HUES48 (cell line): ENCODE data around the gene TTC39C.

ENCODE experiments used
- H3K27ac ChIP-seq: one replicate; pipeline ENCODE4 v1.7.0; 2013; ENCODE audit warnings: low read depth, low read length, inconsistent platforms
- H3K27me3 ChIP-seq: 2 replicates; pipeline ENCODE4 v1.6.1; 2013; ENCODE audit warnings: mild to moderate bottlenecking, low read length; ENCODE audit not compliant: control insufficient read depth, insufficient read depth
- H3K36me3 ChIP-seq: 2 replicates; pipeline ENCODE4 v1.6.1; 2013; ENCODE audit warnings: low read length; ENCODE audit not compliant: control insufficient read depth, insufficient read depth
- H3K4me1 ChIP-seq: 2 replicates; pipeline ENCODE4 v1.6.1; 2013; ENCODE audit warnings: mild to moderate bottlenecking, low read length; ENCODE audit not compliant: control insufficient read depth, insufficient read depth
- H3K4me3 ChIP-seq: 2 replicates; pipeline ENCODE4 v1.5.1; 2013; ENCODE audit warnings: mild to moderate bottlenecking, low read depth, low read length
- H3K9ac ChIP-seq: 2 replicates; pipeline ENCODE4 v1.6.1; 2013; ENCODE audit warnings: mild to moderate bottlenecking, low read depth, low read length, moderate library complexity
- H3K9me3 ChIP-seq: 2 replicates; pipeline ENCODE4 v1.6.1; 2013; ENCODE audit warnings: low read length; ENCODE audit not compliant: control insufficient read depth, insufficient read depth

Gene TTC39C

DNA sequence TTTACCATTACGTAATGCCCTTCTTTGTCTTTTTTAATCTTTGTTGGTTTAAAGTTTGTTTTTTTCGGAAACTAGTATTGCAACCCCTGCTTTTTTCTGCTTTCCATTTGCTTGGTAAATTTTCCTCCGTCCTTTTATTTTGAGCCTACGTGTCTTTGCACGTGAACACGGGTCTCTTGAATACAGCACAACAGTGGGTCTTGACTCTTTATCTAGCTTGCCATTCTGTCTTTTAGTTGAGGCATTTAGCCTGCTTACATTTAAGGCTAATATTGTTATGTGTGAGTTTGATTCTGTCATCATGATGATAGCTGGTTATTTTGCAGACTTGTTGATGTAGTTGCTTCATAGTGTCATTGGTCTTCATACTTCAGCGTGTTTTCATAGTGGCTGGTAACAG lies 37.5 kb upstream of the TTC39C start:
- Histone ChIP-seq H3K36me3 (no peaks in the 10 kb centered on the region), H3K27me3 (no peaks in the 10 kb centered on the region), H3K27ac (no peak overlapping the region), H3K9ac (no peak overlapping the region), H3K9me3 (no peaks in the 10 kb centered on the region), H3K4me3 (no peak overlapping the region), H3K4me1 (peaks cover 9% of the 10 kb centered on the region)

DNA sequence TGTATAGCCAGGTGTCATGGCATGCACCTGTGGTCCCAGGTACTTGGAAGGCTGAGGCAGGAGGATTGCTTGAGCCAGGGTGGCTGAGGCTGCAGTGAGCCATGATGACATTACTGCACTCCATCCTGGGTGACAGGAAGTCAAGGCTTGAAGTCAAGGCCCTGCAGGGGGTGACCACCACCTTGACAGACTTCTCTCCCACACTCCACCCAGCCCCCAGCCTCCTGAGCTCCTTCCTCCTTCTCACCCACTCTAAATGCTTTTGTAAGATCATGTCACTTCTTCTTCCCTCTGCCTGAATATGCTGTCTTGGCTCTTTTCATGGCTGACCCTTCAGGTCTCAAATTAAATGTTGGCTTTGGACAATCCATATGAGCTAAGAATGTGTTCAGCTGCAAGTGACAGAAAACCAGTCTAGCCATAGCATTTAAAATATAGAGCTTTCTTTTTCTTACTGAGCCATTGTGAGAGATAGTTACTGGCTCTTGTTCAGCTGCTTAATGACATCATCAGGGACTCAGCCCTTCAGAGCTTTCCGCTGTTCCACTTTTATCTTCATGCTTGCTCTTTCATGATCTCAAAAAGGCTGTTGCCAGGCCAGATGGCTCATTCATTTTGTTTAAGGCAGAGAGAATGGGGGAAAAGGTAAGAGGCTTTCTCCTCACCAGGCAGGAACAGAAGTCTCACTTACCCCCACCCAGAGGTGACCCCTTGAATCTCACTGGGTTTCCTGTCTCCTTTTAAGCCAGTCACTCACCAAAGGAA lies 36.7 kb upstream of the TTC39C start:
- no peak overlapping the region for H3K27ac ChIP-seq
- H3K27me3 ChIP-seq: no peaks in the 10 kb centered on the region
- H3K9me3 ChIP-seq: no peaks in the 10 kb centered on the region
- no peaks in the 10 kb centered on the region for H3K36me3 ChIP-seq
- H3K9ac ChIP-seq: no peak overlapping the region
- peaks cover 16% of the 10 kb centered on the region for H3K4me1 ChIP-seq
- no peak overlapping the region for H3K4me3 ChIP-seq

DNA sequence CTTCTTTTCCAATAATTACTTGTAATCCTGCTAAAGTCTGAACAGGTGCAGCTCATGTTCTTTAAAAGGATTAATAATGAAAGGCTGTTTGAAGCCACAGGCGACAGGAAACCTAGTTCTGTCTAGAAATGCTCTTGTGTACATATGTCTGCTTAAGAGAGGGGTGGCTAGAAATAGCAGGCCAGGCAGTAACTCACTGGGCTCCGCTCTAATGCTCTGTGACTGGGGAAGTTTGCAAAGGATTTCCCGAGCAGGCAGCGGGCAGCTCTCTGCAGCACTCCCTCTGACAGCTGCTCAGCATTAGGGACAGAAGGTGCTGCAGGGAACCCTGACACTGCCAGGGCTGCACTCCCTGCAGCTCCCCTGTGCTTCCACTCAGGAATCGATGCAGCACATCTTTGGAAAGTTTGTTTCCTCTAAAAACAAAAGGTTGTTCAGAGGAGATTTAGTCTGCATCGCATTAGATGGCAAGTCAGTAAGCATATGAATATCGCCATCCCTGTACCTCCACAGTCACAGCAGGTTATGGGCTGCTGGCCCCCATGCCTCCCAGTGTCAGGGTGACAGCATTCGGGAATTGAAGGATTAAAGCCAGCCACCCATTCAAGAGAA lies 33.1 kb upstream of the TTC39C start:
- H3K27me3 ChIP-seq: no peaks in the 10 kb centered on the region
- H3K36me3 ChIP-seq: no peaks in the 10 kb centered on the region
- no peak overlapping the region for H3K27ac ChIP-seq
- H3K9ac ChIP-seq: no peak overlapping the region
- peaks cover 17% of the 10 kb centered on the region for H3K4me1 ChIP-seq
- H3K9me3 ChIP-seq: no peaks in the 10 kb centered on the region
- H3K4me3 ChIP-seq: no peak overlapping the region

DNA sequence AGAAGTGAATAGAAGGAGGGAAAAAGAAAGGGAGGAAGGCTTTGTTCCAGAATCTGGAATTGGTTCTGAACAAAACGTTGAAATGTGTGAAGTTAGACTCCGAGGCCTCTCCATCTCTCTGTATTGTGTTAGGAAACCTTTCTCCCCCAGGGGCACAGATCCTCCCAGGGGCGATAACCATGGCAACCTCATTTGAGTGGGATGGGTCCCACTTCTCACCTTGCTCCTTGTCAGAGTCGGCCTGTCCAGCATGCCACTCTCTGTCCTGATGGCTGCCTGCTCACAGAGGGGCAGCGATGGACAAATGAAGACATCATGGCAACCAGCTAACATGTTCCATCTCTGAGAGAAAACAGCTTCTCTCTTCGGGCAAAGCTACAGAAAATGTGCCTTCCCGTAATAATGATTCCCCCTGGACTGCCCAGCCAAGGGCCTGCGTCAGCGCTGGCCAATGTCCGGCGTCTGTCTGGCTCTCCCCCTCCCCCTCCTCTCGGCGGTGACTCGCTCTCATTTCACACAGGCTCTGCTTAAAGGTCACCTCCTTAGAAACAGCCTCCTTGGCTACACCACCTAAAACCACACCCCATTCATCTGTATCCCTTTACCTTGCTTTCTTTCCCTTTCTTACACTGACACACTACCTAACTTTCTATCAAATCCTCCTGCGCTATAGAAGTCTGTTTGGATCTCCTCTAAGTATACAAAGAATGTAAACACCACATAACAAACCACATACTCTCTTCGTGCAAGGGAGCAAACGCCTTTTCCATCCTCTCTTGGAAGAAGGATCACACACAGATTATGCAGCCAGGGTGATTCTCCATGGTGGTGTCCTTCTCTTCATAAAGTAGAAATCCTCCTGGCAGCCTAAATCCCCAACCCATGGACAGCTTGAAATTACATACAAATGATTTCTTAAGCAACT lies 32.1 kb upstream of the TTC39C start:
- no peak overlapping the region for H3K27ac ChIP-seq
- H3K4me3 ChIP-seq: no peak overlapping the region
- H3K9me3 ChIP-seq: no peaks in the 10 kb centered on the region
- H3K36me3 ChIP-seq: no peaks in the 10 kb centered on the region
- H3K27me3 ChIP-seq: no peaks in the 10 kb centered on the region
- H3K9ac ChIP-seq: no peak overlapping the region
- peaks cover 17% of the 10 kb centered on the region for H3K4me1 ChIP-seq

DNA sequence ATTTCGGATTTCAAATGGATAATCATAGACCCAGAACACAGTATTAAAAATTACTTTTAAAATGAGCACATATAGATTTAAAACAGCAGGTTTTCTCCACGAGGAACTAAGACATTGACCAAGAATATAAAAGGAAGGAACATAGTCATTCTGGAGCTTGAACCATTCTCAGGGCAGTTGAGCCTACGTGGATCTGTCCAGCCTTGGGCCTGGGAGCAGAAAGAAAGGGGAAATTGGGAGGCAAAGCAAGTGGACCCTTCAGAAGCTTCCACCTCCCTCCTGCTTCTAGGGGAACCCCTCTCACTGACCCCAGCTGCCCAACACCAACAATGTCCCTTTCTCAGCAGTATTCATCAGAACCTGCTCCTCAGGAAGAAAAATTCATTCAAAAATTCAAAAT lies 31.4 kb upstream of the TTC39C start:
- Histone ChIP-seq H3K4me1 (peaks cover 17% of the 10 kb centered on the region), H3K27ac (no peak overlapping the region), H3K27me3 (no peaks in the 10 kb centered on the region)

DNA sequence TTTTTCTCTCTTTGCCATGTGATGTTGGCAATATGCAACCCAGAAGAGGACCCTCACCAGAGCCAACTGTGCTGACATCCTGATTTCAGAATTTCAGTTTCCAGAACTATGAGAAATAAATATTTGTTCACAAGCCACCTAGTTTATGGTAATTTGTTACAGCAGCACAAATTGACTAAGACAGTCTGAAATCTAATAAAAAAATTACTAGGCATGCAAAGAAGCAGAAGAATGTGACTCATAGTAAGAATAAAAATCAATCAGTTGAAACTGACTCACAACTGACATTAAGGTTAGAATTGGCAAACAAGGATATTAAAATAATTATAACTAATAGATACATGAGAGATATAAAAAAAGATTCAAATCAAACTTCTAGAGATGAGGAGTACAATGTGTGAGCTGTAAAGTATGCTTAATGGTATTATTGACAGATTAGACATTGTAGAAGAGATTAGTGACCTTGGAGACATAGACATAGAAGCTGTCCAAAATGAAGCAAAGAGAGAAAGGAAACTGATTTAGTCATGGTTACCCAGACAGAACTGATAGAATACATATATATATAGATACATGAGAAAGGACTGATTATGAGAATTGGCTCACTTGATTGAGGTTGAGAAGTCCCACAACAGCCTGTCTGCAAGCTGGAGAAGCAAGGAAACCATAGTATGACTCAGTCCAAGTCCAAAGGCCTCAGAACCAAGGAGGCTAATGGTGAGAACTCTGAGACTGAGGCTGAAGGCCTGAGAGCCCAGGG lies 27.8 kb upstream of the TTC39C start:
- Histone ChIP-seq H3K9ac (no peak overlapping the region), H3K9me3 (no peaks in the 10 kb centered on the region), H3K4me3 (no peak overlapping the region), H3K27ac (no peak overlapping the region), H3K4me1 (peaks cover 11% of the 10 kb centered on the region), H3K36me3 (no peaks in the 10 kb centered on the region), H3K27me3 (no peaks in the 10 kb centered on the region)

More for the DNA sequence above, 31.4 kb upstream of the TTC39C start:
- Histone ChIP-seq H3K9ac (no peak overlapping the region), H3K4me3 (no peak overlapping the region), H3K36me3 (no peaks in the 10 kb centered on the region), H3K9me3 (no peaks in the 10 kb centered on the region)

DNA sequence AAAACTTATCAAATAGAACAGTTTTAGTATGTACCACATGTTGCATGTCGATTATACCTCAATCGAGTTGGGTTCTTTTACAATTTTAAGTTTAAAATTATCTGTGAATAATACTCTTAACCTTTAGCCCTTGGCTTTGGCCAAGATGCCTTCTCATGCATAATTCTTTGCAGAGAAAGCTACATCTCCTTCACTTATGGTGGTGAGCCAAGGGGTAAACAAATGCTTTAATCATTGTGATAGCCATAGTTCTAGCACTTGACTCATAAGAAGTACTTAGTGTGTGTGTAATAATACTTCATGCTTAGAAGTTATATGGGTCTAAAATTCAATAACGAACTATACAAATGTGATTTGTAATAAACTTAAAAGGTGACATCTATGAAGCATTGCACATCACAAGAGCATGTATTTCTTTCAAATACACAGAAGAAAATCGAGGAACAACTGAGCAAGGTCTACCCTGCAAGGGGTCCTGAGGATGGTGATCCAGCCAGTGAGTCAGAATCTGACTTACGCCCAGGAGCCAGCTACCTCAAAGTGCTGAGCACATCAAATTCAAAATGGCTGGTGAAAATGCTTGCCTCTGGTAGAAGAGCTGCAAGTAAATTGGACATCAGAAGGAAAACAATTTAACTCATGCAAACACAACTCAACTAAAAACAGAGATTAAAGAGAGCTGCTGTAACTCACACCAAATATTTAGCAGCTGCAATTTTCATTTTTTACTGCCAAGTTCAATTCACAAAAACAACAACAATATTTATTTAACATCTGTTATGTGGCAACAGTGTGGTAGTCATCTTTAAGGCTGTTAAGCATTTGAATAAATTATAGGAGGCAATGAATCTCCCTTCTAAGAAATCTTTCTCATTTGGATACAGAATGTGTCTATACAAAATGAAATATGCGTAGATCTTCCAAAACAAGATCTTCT lies 23.8 kb upstream of the TTC39C start:
- H3K9ac ChIP-seq: no peak overlapping the region
- H3K4me1 ChIP-seq: peaks cover 6% of the 10 kb centered on the region
- H3K27ac ChIP-seq: no peak overlapping the region
- no peaks in the 10 kb centered on the region for H3K27me3 ChIP-seq
- H3K36me3 ChIP-seq: no peaks in the 10 kb centered on the region
- no peak overlapping the region for H3K4me3 ChIP-seq
- H3K9me3 ChIP-seq: no peaks in the 10 kb centered on the region

GRCh38 chr18:23992089-23992940 lies 22.2 kb upstream of the TTC39C start:
- Histone ChIP-seq H3K9ac (no peak overlapping the region), H3K4me1 (peaks cover 6% of the 10 kb centered on the region), H3K36me3 (no peaks in the 10 kb centered on the region), H3K4me3 (no peak overlapping the region), H3K27me3 (no peaks in the 10 kb centered on the region), H3K9me3 (no peaks in the 10 kb centered on the region), H3K27ac (no peak overlapping the region)

- Histone ChIP-seq H3K36me3 (no peaks in the 10 kb centered on the region), H3K27ac (no peak overlapping the region), H3K9me3 (no peaks in the 10 kb centered on the region), H3K4me3 (no peak overlapping the region), H3K4me1 (peaks cover 6% of the 10 kb centered on the region), H3K9ac (no peak overlapping the region), H3K27me3 (no peaks in the 10 kb centered on the region)
Measured at GRCh38 chr18:23992941-23993280, 21.6 kb upstream of the TTC39C start.
